Measurements from ENCODE around the gene LPIN1. TPM values are rescaled to one million over a fixed set of nuclear protein-coding genes. Genes with fewer than 3 reads are reported as not detected.

The LPIN1 gene
- total and polyA plus RNA-seq, 2 of the 13 experiments (the other 11 are each of a cell fraction or from before 2014, with no cell fraction given) = 9.7 to 19.4 TPM

DNA sequence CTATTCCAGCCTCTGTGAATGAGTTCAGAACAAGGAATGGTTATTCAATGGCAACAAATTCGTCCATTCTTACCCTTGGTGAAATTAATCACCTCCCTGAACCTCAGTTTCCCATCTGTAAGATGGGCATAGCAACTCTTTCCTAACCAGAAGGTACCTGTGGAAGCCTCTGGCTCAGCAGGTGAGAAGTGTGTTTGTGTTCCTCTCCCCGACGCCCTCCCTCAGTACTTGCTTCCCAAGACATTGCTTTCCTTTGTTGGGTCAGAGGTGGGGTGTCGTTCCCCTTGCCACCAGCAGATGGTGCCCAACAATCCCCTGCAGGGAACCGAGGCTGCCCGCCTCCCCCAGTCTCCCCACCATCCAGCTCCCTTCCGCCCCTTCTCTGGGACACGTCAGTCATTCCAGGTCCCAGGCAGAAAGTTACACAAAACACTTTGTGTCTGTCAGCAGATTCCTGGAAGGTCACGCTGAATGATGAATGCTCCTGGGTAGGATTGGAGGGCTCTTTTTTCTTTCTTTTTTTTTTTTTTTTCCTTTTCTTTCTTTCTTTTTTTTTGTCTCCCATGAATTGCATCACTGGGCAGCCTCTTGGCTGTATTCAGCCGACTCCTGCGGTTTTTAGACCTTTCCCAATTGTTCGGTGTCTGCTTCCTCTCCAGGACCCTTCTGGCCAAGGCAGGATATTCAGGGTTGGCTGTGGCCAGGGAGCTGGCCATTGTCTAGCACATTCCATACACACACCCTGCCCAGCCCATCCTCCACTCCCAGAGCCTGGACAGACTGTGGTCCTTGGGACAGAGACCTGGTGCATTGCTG is 117.3 kb downstream of the LPIN1 start (continued):
- TF ChIP-seq ZNF510 (CRISPR knock-in tag; IDR thresholded peaks at IDR 0.05; ENCODE audit: low read depth) = no peak
- TF ChIP-seq, protein P1, sequence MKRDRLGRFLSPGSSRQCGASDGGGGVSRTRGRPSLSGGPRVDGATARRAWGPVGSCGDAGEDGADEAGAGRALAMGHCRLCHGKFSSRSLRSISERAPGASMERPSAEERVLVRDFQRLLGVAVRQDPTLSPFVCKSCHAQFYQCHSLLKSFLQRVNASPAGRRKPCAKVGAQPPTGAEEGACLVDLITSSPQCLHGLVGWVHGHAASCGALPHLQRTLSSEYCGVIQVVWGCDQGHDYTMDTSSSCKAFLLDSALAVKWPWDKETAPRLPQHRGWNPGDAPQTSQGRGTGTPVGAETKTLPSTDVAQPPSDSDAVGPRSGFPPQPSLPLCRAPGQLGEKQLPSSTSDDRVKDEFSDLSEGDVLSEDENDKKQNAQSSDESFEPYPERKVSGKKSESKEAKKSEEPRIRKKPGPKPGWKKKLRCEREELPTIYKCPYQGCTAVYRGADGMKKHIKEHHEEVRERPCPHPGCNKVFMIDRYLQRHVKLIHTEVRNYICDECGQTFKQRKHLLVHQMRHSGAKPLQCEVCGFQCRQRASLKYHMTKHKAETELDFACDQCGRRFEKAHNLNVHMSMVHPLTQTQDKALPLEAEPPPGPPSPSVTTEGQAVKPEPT (CRISPR knock-in tag; IDR thresholded peaks at IDR 0.05; ENCODE audit: low read depth) = no peak
- no peak for TF ChIP-seq ZBTB1 (CRISPR knock-in tag; IDR thresholded peaks at IDR 0.05; ENCODE audit: borderline replicate concordance)
- TF ChIP-seq ZSCAN22 (CRISPR knock-in tag; IDR thresholded peaks at IDR 0.05) = no peak
- TF ChIP-seq, protein P2, sequence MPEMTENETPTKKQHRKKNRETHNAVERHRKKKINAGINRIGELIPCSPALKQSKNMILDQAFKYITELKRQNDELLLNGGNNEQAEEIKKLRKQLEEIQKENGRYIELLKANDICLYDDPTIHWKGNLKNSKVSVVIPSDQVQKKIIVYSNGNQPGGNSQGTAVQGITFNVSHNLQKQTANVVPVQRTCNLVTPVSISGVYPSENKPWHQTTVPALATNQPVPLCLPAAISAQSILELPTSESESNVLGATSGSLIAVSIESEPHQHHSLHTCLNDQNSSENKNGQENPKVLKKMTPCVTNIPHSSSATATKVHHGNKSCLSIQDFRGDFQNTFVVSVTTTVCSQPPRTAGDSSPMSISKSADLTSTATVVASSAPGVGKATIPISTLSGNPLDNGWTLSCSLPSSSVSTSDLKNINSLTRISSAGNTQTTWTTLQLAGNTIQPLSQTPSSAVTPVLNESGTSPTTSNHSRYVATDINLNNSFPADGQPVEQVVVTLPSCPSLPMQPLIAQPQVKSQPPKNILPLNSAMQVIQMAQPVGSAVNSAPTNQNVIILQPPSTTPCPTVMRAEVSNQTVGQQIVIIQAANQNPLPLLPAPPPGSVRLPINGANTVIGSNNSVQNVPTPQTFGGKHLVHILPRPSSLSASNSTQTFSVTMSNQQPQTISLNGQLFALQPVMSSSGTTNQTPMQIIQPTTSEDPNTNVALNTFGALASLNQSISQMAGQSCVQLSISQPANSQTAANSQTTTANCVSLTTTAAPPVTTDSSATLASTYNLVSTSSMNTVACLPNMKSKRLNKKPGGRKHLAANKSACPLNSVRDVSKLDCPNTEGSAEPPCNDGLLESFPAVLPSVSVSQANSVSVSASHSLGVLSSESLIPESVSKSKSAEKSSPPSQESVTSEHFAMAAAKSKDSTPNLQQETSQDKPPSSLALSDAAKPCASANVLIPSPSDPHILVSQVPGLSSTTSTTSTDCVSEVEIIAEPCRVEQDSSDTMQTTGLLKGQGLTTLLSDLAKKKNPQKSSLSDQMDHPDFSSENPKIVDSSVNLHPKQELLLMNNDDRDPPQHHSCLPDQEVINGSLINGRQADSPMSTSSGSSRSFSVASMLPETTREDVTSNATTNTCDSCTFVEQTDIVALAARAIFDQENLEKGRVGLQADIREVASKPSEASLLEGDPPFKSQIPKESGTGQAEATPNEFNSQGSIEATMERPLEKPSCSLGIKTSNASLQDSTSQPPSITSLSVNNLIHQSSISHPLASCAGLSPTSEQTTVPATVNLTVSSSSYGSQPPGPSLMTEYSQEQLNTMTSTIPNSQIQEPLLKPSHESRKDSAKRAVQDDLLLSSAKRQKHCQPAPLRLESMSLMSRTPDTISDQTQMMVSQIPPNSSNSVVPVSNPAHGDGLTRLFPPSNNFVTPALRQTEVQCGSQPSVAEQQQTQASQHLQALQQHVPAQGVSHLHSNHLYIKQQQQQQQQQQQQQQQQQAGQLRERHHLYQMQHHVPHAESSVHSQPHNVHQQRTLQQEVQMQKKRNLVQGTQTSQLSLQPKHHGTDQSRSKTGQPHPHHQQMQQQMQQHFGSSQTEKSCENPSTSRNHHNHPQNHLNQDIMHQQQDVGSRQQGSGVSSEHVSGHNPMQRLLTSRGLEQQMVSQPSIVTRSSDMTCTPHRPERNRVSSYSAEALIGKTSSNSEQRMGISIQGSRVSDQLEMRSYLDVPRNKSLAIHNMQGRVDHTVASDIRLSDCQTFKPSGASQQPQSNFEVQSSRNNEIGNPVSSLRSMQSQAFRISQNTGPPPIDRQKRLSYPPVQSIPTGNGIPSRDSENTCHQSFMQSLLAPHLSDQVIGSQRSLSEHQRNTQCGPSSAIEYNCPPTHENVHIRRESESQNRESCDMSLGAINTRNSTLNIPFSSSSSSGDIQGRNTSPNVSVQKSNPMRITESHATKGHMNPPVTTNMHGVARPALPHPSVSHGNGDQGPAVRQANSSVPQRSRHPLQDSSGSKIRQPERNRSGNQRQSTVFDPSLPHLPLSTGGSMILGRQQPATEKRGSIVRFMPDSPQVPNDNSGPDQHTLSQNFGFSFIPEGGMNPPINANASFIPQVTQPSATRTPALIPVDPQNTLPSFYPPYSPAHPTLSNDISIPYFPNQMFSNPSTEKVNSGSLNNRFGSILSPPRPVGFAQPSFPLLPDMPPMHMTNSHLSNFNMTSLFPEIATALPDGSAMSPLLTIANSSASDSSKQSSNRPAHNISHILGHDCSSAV (CRISPR knock-in tag; IDR thresholded peaks at IDR 0.05; ENCODE audit: borderline replicate concordance) = no peak
- TF ChIP-seq, protein P3, sequence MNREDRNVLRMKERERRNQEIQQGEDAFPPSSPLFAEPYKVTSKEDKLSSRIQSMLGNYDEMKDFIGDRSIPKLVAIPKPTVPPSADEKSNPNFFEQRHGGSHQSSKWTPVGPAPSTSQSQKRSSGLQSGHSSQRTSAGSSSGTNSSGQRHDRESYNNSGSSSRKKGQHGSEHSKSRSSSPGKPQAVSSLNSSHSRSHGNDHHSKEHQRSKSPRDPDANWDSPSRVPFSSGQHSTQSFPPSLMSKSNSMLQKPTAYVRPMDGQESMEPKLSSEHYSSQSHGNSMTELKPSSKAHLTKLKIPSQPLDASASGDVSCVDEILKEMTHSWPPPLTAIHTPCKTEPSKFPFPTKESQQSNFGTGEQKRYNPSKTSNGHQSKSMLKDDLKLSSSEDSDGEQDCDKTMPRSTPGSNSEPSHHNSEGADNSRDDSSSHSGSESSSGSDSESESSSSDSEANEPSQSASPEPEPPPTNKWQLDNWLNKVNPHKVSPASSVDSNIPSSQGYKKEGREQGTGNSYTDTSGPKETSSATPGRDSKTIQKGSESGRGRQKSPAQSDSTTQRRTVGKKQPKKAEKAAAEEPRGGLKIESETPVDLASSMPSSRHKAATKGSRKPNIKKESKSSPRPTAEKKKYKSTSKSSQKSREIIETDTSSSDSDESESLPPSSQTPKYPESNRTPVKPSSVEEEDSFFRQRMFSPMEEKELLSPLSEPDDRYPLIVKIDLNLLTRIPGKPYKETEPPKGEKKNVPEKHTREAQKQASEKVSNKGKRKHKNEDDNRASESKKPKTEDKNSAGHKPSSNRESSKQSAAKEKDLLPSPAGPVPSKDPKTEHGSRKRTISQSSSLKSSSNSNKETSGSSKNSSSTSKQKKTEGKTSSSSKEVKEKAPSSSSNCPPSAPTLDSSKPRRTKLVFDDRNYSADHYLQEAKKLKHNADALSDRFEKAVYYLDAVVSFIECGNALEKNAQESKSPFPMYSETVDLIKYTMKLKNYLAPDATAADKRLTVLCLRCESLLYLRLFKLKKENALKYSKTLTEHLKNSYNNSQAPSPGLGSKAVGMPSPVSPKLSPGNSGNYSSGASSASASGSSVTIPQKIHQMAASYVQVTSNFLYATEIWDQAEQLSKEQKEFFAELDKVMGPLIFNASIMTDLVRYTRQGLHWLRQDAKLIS (CRISPR knock-in tag; IDR thresholded peaks at IDR 0.05) = no peak
- no peak for TF ChIP-seq SMAD1 (CRISPR knock-in tag; IDR thresholded peaks at IDR 0.05; ENCODE audit: borderline replicate concordance, low read depth)
- TF ChIP-seq, protein P4, sequence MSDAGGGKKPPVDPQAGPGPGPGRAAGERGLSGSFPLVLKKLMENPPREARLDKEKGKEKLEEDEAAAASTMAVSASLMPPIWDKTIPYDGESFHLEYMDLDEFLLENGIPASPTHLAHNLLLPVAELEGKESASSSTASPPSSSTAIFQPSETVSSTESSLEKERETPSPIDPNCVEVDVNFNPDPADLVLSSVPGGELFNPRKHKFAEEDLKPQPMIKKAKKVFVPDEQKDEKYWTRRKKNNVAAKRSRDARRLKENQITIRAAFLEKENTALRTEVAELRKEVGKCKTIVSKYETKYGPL (CRISPR knock-in tag; IDR thresholded peaks at IDR 0.05) = no peak
- peak; percentile 45; the same call in 1 of the 2 replicates for TF ChIP-seq ELF1 (CRISPR knock-in tag; IDR thresholded peaks at IDR 0.05)
- TF ChIP-seq, protein P5, sequence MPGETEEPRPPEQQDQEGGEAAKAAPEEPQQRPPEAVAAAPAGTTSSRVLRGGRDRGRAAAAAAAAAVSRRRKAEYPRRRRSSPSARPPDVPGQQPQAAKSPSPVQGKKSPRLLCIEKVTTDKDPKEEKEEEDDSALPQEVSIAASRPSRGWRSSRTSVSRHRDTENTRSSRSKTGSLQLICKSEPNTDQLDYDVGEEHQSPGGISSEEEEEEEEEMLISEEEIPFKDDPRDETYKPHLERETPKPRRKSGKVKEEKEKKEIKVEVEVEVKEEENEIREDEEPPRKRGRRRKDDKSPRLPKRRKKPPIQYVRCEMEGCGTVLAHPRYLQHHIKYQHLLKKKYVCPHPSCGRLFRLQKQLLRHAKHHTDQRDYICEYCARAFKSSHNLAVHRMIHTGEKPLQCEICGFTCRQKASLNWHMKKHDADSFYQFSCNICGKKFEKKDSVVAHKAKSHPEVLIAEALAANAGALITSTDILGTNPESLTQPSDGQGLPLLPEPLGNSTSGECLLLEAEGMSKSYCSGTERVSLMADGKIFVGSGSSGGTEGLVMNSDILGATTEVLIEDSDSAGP (CRISPR knock-in tag; IDR thresholded peaks at IDR 0.05; ENCODE audit: borderline replicate concordance) = peak; percentile 49; the same call in 1 of the 2 replicates
- no peak for TF ChIP-seq ZNF652 (CRISPR knock-in tag; IDR thresholded peaks at IDR 0.05; ENCODE audit: borderline replicate concordance, low read depth)
